Right lobe of liver (tissue), 6 donors: ENCODE results near the gene ERP27. TPM values are rescaled to one million over a fixed set of nuclear protein-coding genes. Genes with fewer than 3 reads are reported as not detected.
A peak's percentile ranks its signal among the peaks of the same experiment; 100 is the strongest.

Experiments
- ATAC-seq, 4 donors: fragments of 200-7000 bp; cut with Tn5 transposase; one replicate each; pipeline ENCODE4 v1.9.1; 2020; ENCODE audit warnings: mild to moderate bottlenecking in 4 of 4, moderate library complexity in 4 of 4
- DNase-seq, 3 donors: peaks; one replicate each; pipeline ENCODE4 v3.0.0-alpha.2; 2020
- H3K27ac ChIP-seq, 3 donors: fragments of 200-600 bp; one replicate each; pipeline ENCODE4 v1.8.0; 2022
- H3K27me3 ChIP-seq, 2 donors: fragments of 200-600 bp; one replicate each; pipeline ENCODE4 v1.8.0; 2022
- H3K36me3 ChIP-seq, 4 donors: fragments of 200-600 bp; sonication (generic) in 1 of 4; one replicate each; pipeline versions ENCODE4 v1.5.1 to v1.8.0; 2017 to 2022; ENCODE audit warnings: control low read depth in 1 of 4
- H3K4me1 ChIP-seq, 4 donors: fragments of 200-600 bp; sonication (generic) in 1 of 4; one replicate each; pipeline versions ENCODE4 v1.5.1 to v1.8.0; 2017 to 2022; ENCODE audit warnings: control low read depth in 1 of 4
- H3K4me3 ChIP-seq, 3 donors: fragments of 200-600 bp; one replicate each; pipeline ENCODE4 v1.8.0; 2022
- H3K9me3 ChIP-seq, 4 donors: fragments of 200-600 bp; sonication (generic) in 1 of 4; one replicate each; pipeline versions ENCODE4 v1.5.1 to v1.8.0; 2017 to 2022; ENCODE audit warnings: control low read depth in 1 of 4
- CTCF ChIP-seq, 4 donors: fragments of 200-600 bp in 3 of 4; fragments of 450-650 bp in 1 of 4; IDR thresholded peaks; one replicate each; pipeline versions ENCODE4 v1.5.1 to v1.8.0; 2016 to 2022; ENCODE audit warnings: antibody characterized with exemption in 4 of 4, mild to moderate bottlenecking in 2 of 4
- POLR2A ChIP-seq: fragments of 450-650 bp; IDR thresholded peaks from one replicate; pipeline ENCODE4 v1.6.1; 2017; ENCODE audit warnings: antibody characterized with exemption, mild to moderate bottlenecking
- WGBS: methylation state at CpG from one replicate; pipeline ENCODE4 v1.1.6; 2018; ENCODE audit warnings: low coverage, low lambda C conversion rate; ENCODE audit not compliant: insufficient coverage; ENCODE audit errors: missing lambda C conversion rate; 5-methylcytosine and 5-hydroxymethylcytosine counted together
- intact Hi-C, 2 donors: fragments of 100-400 bp; cut with DNase I; formaldehyde crosslinking; loops; one replicate each; pipeline versions ENCODE4 v1.11.2 to v1.14.1; 2022
- total RNA-seq, 6 experiments: library from RNA; depleted of rRNA in 2 of 6; stranded (reverse); fragments of >200 nt in 2 of 6; fragmentation: NEBNext Ultra II Directional in 3 of 6; extraction: Animal tissue kit (Norgen Biotek cat#: 25700) in 3 of 6; gene quantifications; one replicate each; pipeline versions ENCODE4 v1.1.0 to v1.2.4, GENCODE V29; 2016 to 2023
- donor health status: DM: no; HTN: yes; CAD: no.
- donor health status: DM: no; HTN: no; CAD: no.
- donor health status: DM: no; HTN: no; CAD: no.
- donor health status: DM: no; HTN: yes; CAD: no.
- donor health status: DM: no; HTN: yes; CAD: no.

Gene ERP27
- total RNA-seq, 6 experiments from 2014 or later, result 0.26 to 1.0 (median 0.39) TPM; not detected in 2

- H3K27ac ChIP-seq, result no peak overlapping the region
- H3K4me1 ChIP-seq, result no peaks in the 10 kb centered on the region
- H3K9me3 ChIP-seq, result no peaks in the 10 kb centered on the region
- no peak for TF ChIP-seq POLR2A
- TF ChIP-seq CTCF (IDR thresholded peaks at IDR 0.05), result no peak
- no peaks in the 10 kb centered on the region for H3K27me3 ChIP-seq
- DNase-seq (peak in 1 of 3 donors; percentile 23), ATAC-seq (peak in 3 of 4 donors; percentile 50 to 59 (median 57))
- no peak overlapping the region for H3K4me3 ChIP-seq
- no peaks in the 10 kb centered on the region for H3K36me3 ChIP-seq
- 87% methylated on average over 4 of the region's 4 CpGs for WGBS
- intact Hi-C loops, result no loop called here
Measured at GRCh38 chr12:14975457-14975856, 37.1 kb upstream of the ERP27 start.

- TF ChIP-seq POLR2A (no peak), CTCF (IDR thresholded peaks at IDR 0.05) (no peak)
- Histone ChIP-seq H3K4me3 (no peak overlapping the region), H3K27me3 (no peaks in the 10 kb centered on the region), H3K27ac (no peak overlapping the region), H3K9me3 (no peaks in the 10 kb centered on the region), H3K36me3 (no peaks in the 10 kb centered on the region), H3K4me1 (no peaks in the 10 kb centered on the region)
- no peak for ATAC-seq
- DNase-seq, result no peak
- intact Hi-C loops, result no loop called here
- 56% methylated on average over 3 of the region's 3 CpGs for whole genome bisulfite sequencing
Measured at GRCh38 chr12:14974633-14975032, 36.3 kb upstream of the ERP27 start.

- DNase-seq, result no peak
- Histone ChIP-seq H3K36me3 (no peaks in the 10 kb centered on the region), H3K27ac (no peak within 1 kb of the TSS), H3K4me1 (no peaks in the 10 kb centered on the region), H3K27me3 (no peaks in the 10 kb centered on the region), H3K9me3 (no peaks in the 10 kb centered on the region), H3K4me3 (no peak within 1 kb of the TSS)
- 62% methylated on average over 2 of the region's 2 CpGs for WGBS
- intact Hi-C loops, result no loop called here
- ATAC-seq, result no peak
- TF ChIP-seq POLR2A (no peak), CTCF (IDR thresholded peaks at IDR 0.05) (no peak)
Measured at GRCh38 chr12:14972816-14973215, 34.5 kb upstream of the ERP27 start, which contains the start of gene PDE6H. PDE6H (plus strand) TSS chr12:14973042; CDS start chr12:14978013, 4,971 bp downstream.

GRCh38 chr12:14970473-14970872 is 32.1 kb upstream of the ERP27 start:
- H3K27me3 ChIP-seq, result no peaks in the 10 kb centered on the region
- intact Hi-C loops, result no loop called here
- no peak overlapping the region for H3K27ac ChIP-seq
- H3K9me3 ChIP-seq, result no peaks in the 10 kb centered on the region
- ATAC-seq (no peak), DNase-seq (no peak)
- TF ChIP-seq POLR2A (no peak), CTCF (IDR thresholded peaks at IDR 0.05) (no peak)
- no peaks in the 10 kb centered on the region for H3K4me1 ChIP-seq
- no peak overlapping the region for H3K4me3 ChIP-seq
- 63% methylated on average over 4 of the region's 4 CpGs for WGBS
- H3K36me3 ChIP-seq, result no peaks in the 10 kb centered on the region

GRCh38 chr12:14968478-14968877 is 30.1 kb upstream of the ERP27 start:
- 59% methylated on average over 3 of the region's 3 CpGs for WGBS
- TF ChIP-seq CTCF (IDR thresholded peaks at IDR 0.05) (no peak), POLR2A (no peak)

More at GRCh38 chr12:14968478-14968877, 30.1 kb upstream of the ERP27 start:
- H3K4me1 ChIP-seq, result no peaks in the 10 kb centered on the region
- no peak for ATAC-seq
- no peaks in the 10 kb centered on the region for H3K36me3 ChIP-seq
- no peak overlapping the region for H3K4me3 ChIP-seq
- H3K27me3 ChIP-seq, result no peaks in the 10 kb centered on the region
- DNase-seq, result no peak
- no peaks in the 10 kb centered on the region for H3K9me3 ChIP-seq
- H3K27ac ChIP-seq, result no peak overlapping the region
- intact Hi-C loops, result no loop called here
